Measurements from ENCODE around the gene SLC4A1AP. TPM values are rescaled to one million over a fixed set of nuclear protein-coding genes. Genes with fewer than 3 reads are reported as not detected.

The SLC4A1AP gene
- total RNA-seq, 6 experiments from 2014 or later: 6.5 to 12.7 (median 8.5) TPM

DNA sequence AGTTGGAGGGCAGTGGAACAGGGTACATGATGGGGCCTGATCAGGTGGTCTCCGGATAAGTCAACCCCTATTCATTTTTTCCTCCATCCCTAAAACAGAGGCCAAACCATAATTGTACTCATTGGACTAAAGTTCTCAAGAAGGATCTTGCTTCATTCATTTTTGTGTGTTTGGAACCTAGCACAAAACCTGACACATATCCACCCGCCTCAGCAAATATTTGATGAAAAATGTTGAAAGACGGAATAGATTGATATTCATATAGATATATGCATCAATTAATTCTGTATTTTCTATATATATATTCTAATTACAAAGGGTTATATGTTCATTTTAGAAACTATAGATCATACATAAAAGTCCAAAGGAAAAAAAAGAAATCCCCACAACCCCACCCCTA is 21.9 kb downstream of the SLC4A1AP start:
- H3K9me3 ChIP-seq: no peaks in the 10 kb centered on the region
- DNase-seq (no peak), ATAC-seq (no peak)
- no peak for TF ChIP-seq POLR2A (IDR thresholded peaks at IDR 0.05)
- TF ChIP-seq, protein P1, sequence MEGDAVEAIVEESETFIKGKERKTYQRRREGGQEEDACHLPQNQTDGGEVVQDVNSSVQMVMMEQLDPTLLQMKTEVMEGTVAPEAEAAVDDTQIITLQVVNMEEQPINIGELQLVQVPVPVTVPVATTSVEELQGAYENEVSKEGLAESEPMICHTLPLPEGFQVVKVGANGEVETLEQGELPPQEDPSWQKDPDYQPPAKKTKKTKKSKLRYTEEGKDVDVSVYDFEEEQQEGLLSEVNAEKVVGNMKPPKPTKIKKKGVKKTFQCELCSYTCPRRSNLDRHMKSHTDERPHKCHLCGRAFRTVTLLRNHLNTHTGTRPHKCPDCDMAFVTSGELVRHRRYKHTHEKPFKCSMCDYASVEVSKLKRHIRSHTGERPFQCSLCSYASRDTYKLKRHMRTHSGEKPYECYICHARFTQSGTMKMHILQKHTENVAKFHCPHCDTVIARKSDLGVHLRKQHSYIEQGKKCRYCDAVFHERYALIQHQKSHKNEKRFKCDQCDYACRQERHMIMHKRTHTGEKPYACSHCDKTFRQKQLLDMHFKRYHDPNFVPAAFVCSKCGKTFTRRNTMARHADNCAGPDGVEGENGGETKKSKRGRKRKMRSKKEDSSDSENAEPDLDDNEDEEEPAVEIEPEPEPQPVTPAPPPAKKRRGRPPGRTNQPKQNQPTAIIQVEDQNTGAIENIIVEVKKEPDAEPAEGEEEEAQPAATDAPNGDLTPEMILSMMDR (IDR thresholded peaks at IDR 0.05): no peak
- 90% methylated on average over 3 of the region's 3 CpGs for WGBS (ENCODE audit: insufficient coverage, low coverage, low lambda C conversion rate, missing lambda C conversion rate)
- H3K27me3 ChIP-seq: no peaks in the 10 kb centered on the region
- intact Hi-C loops (cut with DNase I): no loop called here
- no peaks in the 10 kb centered on the region for H3K4me1 ChIP-seq
- no peak overlapping the region for H3K4me3 ChIP-seq
- no peak overlapping the region for H3K27ac ChIP-seq
- peaks cover 0 to 34% (median 15%) of the 10 kb centered on the region in 4 donors for H3K36me3 ChIP-seq

DNA sequence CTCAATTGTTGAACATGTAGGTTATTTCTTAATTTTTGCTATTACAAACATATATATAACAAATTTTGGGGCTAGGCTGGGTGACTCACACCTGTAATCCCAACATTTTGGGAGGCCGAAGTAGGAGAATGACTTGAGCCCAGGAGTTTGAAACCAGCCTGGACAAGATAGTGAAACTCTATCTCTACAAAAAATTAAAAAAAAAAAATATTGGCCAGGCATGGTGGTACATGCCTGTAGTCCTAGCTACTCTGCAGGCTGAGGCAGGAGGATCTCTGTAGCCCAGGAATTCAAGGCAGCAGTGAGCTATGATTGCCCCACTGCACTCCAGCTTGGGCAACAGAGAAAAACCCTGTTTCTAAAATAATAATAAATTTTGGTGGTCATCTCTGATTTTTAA is 23.5 kb downstream of the SLC4A1AP start:
- Histone ChIP-seq H3K4me1 (no peaks in the 10 kb centered on the region), H3K27ac (no peak overlapping the region), H3K4me3 (no peak overlapping the region), H3K9me3 (no peaks in the 10 kb centered on the region), H3K27me3 (no peaks in the 10 kb centered on the region), H3K36me3 (peaks cover 0 to 34% (median 15%) of the 10 kb centered on the region in 4 donors)
- intact Hi-C loops (cut with DNase I): no loop called here
- 100% methylated on average over 1 of the region's 1 CpG for WGBS (ENCODE audit: insufficient coverage, low coverage, low lambda C conversion rate, missing lambda C conversion rate)
- ATAC-seq (no peak), DNase-seq (no peak)
- TF ChIP-seq, protein P1 (IDR thresholded peaks at IDR 0.05): no peak
- no peak for TF ChIP-seq POLR2A (IDR thresholded peaks at IDR 0.05)

DNA sequence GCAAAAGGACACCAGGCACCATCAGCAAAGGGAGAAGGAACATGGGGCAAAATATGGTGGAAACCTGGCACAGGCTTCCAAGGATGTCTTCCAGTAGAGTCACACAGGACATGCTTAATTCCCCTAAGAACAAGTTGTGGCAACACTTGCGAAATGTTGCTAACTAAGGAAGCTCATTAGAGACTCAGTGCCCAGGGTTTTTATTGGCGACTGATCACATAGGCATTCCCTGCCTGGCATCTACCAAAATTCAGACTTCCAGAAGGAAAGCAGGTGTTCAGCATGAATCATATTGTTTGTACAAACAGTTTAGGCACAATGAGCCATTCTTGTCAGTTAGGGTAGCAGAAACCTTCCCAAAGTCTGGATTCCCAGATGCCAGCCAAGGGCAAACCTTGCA is 25.7 kb downstream of the SLC4A1AP start:
- DNase-seq (no peak), ATAC-seq (no peak)
- H3K27ac ChIP-seq: no peak overlapping the region
- no peak for TF ChIP-seq POLR2A (IDR thresholded peaks at IDR 0.05)
- TF ChIP-seq, protein P1 (IDR thresholded peaks at IDR 0.05): no peak
- H3K4me1 ChIP-seq: no peaks in the 10 kb centered on the region
- H3K36me3 ChIP-seq: peaks cover 0 to 38% (median 19%) of the 10 kb centered on the region in 4 donors
- H3K27me3 ChIP-seq: no peaks in the 10 kb centered on the region
- WGBS (ENCODE audit: insufficient coverage, low coverage, low lambda C conversion rate, missing lambda C conversion rate): 94% methylated on average over 2 of the region's 2 CpGs
- intact Hi-C loops (cut with DNase I): no loop called here
- H3K4me3 ChIP-seq: no peak overlapping the region
- no peaks in the 10 kb centered on the region for H3K9me3 ChIP-seq

DNA sequence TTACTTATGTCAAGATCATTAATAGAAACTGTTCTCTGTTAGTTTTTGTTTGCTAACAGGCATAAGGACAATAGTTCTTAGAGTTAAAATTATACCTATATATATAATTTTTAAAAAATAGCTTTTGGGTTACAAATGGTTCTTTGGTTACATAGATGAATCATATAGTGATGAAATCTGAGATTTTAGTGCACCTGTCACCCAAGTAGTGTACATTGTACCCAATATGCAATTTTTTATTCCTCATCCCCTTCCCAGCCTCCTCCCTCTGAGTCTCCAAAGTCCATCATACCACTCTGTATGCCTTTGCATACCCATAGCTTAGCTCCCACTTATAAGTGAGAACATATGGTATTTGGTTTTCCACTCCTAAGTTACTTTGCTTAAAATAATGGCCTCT is 26.4 kb downstream of the SLC4A1AP start:
- Histone ChIP-seq H3K4me1 (no peaks in the 10 kb centered on the region), H3K27me3 (no peaks in the 10 kb centered on the region), H3K36me3 (peaks cover 0 to 41% (median 19%) of the 10 kb centered on the region in 4 donors), H3K27ac (no peak overlapping the region), H3K9me3 (no peaks in the 10 kb centered on the region), H3K4me3 (no peak overlapping the region)
- ATAC-seq: no peak
- DNase-seq: no peak
- TF ChIP-seq, protein P1 (IDR thresholded peaks at IDR 0.05): no peak
- TF ChIP-seq POLR2A (IDR thresholded peaks at IDR 0.05): no peak
- intact Hi-C loops (cut with DNase I): no loop called here

DNA sequence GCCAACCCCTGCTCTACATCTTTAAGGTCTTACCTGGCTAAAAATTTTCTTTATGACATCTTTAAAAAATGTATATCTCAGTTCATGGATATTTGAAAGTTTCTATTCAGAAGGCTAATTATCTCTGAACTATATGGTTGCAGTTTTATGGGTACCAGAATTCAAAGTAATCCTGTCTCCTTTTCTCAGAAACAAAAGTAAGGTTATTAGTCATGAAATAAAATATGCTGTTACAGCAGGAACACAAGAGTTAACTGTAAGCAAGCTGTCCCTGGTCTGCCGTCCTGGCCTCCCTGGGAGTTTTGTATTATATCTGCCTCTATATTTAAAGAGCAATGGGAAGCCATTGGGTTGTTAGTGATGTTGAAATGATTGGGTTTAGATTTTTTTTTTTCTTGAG is 34.0 kb downstream of the SLC4A1AP start:
- H3K27ac ChIP-seq: no peak overlapping the region
- no peaks in the 10 kb centered on the region for H3K9me3 ChIP-seq
- intact Hi-C loops (cut with DNase I): no loop called here
- H3K36me3 ChIP-seq: peaks cover 0 to 22% (median 3%) of the 10 kb centered on the region in 4 donors
- DNase-seq: no peak
- TF ChIP-seq POLR2A (IDR thresholded peaks at IDR 0.05): no peak
- TF ChIP-seq, protein P1 (IDR thresholded peaks at IDR 0.05): no peak
- no peaks in the 10 kb centered on the region for H3K4me1 ChIP-seq
- whole genome bisulfite sequencing (ENCODE audit: insufficient coverage, low coverage, low lambda C conversion rate, missing lambda C conversion rate): 88% methylated on average over 1 of the region's 1 CpG
- H3K27me3 ChIP-seq: no peaks in the 10 kb centered on the region
- ATAC-seq: no peak
- no peak overlapping the region for H3K4me3 ChIP-seq

All from right lobe of liver (tissue), 6 donors.